ENCODE measurements around the gene ADAMTS6.
A peak's percentile ranks its signal among the peaks of the same experiment; 100 is the strongest.
"Not testable (repeated sequence)": the region's sequence is repeated elsewhere in the genome, so short reads cannot be mapped to it uniquely, and the experiment has no call there.

The ADAMTS6 gene

GRCh38 chr5:65481635-65482295 is at the start of gene ADAMTS6:
Gene ADAMTS6, minus strand, starts transcription at chr5:65481920. Its CDS starts 8,247 bp downstream, at chr5:65473673.
- DNase-seq = no peak

- DNase-seq = no peak
These were observed 49.2 kb upstream of the ADAMTS6 start for GRCh38 chr5:65530904-65531303.

GRCh38 chr5:65525726-65526125 is 44.0 kb upstream of the ADAMTS6 start:
- DNase-seq = no peak

- DNase-seq = no peak
These were observed 30.6 kb upstream of the ADAMTS6 start for GRCh38 chr5:65512170-65512937.

- DNase-seq = no peak
These were observed 27.3 kb upstream of the ADAMTS6 start for GRCh38 chr5:65508978-65509377.

GRCh38 chr5:65506961-65507360 is 25.2 kb upstream of the ADAMTS6 start:
- DNase-seq = no peak

GRCh38 chr5:65489119-65489518 is 7.4 kb upstream of the ADAMTS6 start:
- DNase-seq = no peak

- DNase-seq = not testable (repeated sequence)
These were observed 6.4 kb upstream of the ADAMTS6 start for GRCh38 chr5:65488038-65488687.

GRCh38 chr5:65486803-65487202 is 5.1 kb upstream of the ADAMTS6 start:
- DNase-seq = not testable (repeated sequence)

GRCh38 chr5:65485405-65485804 is 3.7 kb upstream of the ADAMTS6 start:
- DNase-seq = no peak

- peak; percentile 45 for DNase-seq
These were observed 2.0 kb upstream of the ADAMTS6 start for GRCh38 chr5:65483546-65484346.

GRCh38 chr5:65482736-65483545 is 1.2 kb upstream of the ADAMTS6 start:
- DNase-seq = no peak

- no peak for DNase-seq
These were observed 596 bp upstream of the ADAMTS6 start for GRCh38 chr5:65482296-65482735.

- no peak for DNase-seq
These were observed 544 bp downstream of the ADAMTS6 start for GRCh38 chr5:65481171-65481581.

- DNase-seq = no peak
These were observed 1.3 kb downstream of the ADAMTS6 start for GRCh38 chr5:65480306-65480865.

GRCh38 chr5:65479527-65479926 is 2.2 kb downstream of the ADAMTS6 start:
- DNase-seq = no peak

GRCh38 chr5:65478336-65478735 is 3.4 kb downstream of the ADAMTS6 start:
- no peak for DNase-seq

GRCh38 chr5:65475895-65476294 is 5.8 kb downstream of the ADAMTS6 start:
- no peak for DNase-seq

GRCh38 chr5:65475336-65475735 is 6.4 kb downstream of the ADAMTS6 start:
- no peak for DNase-seq

- DNase-seq = no peak
These were observed 7.5 kb downstream of the ADAMTS6 start for GRCh38 chr5:65474130-65474711.

- no peak for DNase-seq
These were observed 13.1 kb downstream of the ADAMTS6 start for GRCh38 chr5:65468633-65469032.

Measured in NCI-H187 treated with DMSO at 0.1 percent for 48 hours (cell line).